ENCODE data around the gene AKR1C4. TPM values are rescaled to one million over a fixed set of nuclear protein-coding genes. Genes with fewer than 3 reads are reported as not detected.
"Not testable (repeated sequence)": the region's sequence is repeated elsewhere in the genome, so short reads cannot be mapped to it uniquely, and the experiment has no call there.

Gene AKR1C4
- total and polyA plus RNA-seq, 5 donors = not detected

DNA sequence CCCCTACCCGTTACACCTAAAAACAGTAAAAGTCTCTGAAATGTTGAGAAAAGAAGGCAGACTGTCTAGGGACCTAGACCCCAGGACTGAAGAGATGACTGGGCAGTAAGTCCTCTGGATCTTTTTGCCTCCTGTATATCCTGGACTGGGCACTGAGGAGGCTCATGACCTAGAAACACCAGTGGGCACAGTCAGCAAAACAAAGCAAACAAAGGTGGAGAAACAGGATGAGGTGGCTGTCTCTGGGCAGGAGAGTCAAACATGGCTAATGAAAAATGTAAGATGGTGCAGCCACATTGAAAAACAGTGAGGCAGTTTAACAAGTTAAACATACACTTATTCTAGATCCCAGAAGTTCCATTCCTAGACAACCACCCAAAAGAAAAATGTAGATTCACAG, 45.9 kb downstream of the AKR1C4 start:
- no peaks in the 10 kb centered on the region for H3K9me3 ChIP-seq (ENCODE audit: control insufficient read depth, low read length)
- 76% methylated on average over 1 of the region's 1 CpG for WGBS
- H3K4me3 ChIP-seq (ENCODE audit: low read length) = no peak overlapping the region
- ATAC-seq (no peak), DNase-seq (no peak)
- intact Hi-C loops (cut with DNase I) = no loop called here
- no peaks in the 10 kb centered on the region for H3K4me1 ChIP-seq (ENCODE audit: control insufficient read depth, insufficient read depth, low read length)
- H3K27ac ChIP-seq (ENCODE audit: low read length) = no peak overlapping the region
- H3K27me3 ChIP-seq (ENCODE audit: control insufficient read depth, insufficient read depth) = no peaks in the 10 kb centered on the region

GRCh38 chr10:5243521-5243987, 46.9 kb downstream of the AKR1C4 start:
- ATAC-seq = no peak
- H3K27me3 ChIP-seq (ENCODE audit: control insufficient read depth, insufficient read depth) = no peaks in the 10 kb centered on the region
- H3K27ac ChIP-seq (ENCODE audit: low read length) = no peak overlapping the region
- H3K4me1 ChIP-seq (ENCODE audit: control insufficient read depth, insufficient read depth, low read length) = no peaks in the 10 kb centered on the region
- H3K9me3 ChIP-seq (ENCODE audit: control insufficient read depth, low read length) = no peaks in the 10 kb centered on the region
- intact Hi-C loops (cut with DNase I) = no loop called here
- no peak overlapping the region for H3K4me3 ChIP-seq (ENCODE audit: low read length)
- 97% methylated on average over 1 of the region's 1 CpG for WGBS
- no peak for DNase-seq

DNA sequence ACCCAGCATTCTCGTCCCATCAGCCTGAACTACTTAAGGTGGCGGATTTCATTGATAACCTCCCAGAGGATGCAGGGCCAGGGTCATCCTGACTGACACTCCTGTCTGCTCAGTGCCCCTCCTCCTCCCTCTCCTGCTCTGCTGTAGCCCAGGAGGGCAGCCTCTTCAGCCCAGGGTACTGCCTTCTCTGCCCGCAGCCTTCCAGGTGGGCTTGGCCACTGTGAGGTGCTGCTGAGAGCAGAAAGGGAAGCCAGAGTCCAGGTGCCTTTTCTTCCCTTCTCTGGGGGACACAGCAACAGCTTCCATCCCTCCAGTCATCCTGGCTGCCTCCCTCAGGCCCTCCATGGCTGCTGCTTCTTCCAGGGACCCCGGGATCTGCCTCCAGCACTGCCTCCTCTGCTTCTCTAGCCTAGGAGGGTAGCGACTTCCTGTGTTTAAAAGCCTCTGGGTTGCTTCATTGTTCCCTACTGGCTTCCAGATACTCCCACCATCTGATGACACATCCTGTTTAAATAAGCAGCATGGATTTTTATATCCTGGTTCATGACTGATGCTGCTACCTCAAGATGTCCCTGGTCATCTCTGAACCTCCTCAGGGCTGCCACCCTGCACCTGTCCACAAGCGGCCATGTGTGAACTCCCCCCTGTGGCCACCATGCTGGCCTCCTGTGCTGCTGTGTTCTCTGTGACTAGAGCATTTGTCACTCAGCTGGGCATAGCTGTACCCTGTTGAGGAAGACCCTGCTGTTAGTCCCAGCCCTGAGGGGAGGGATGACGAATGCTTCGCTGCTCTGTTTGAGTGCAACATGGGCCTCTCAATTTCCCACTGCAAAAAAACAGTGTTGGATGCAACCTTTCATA, 55.8 kb downstream of the AKR1C4 start:
- H3K27ac ChIP-seq (ENCODE audit: low read length) = no peak overlapping the region
- ATAC-seq (no peak), DNase-seq (no peak)
- no peaks in the 10 kb centered on the region for H3K4me1 ChIP-seq (ENCODE audit: control insufficient read depth, insufficient read depth, low read length)
- no peaks in the 10 kb centered on the region for H3K27me3 ChIP-seq (ENCODE audit: control insufficient read depth, insufficient read depth)
- intact Hi-C loops (cut with DNase I) = no loop called here
- no peaks in the 10 kb centered on the region for H3K9me3 ChIP-seq (ENCODE audit: control insufficient read depth, low read length)
- no peak overlapping the region for H3K4me3 ChIP-seq (ENCODE audit: low read length)
- 56% methylated on average over 8 of the region's 8 CpGs for WGBS

- H3K27me3 ChIP-seq (ENCODE audit: control insufficient read depth, insufficient read depth) = no peaks in the 10 kb centered on the region
- no peak for DNase-seq
- no peak overlapping the region for H3K27ac ChIP-seq (ENCODE audit: low read length)
- intact Hi-C loops (cut with DNase I) = no loop called here
- 88% methylated on average over 4 of the region's 4 CpGs for WGBS
- ATAC-seq = no peak
- H3K4me3 ChIP-seq (ENCODE audit: low read length) = no peak overlapping the region
- no peaks in the 10 kb centered on the region for H3K4me1 ChIP-seq (ENCODE audit: control insufficient read depth, insufficient read depth, low read length)
- H3K9me3 ChIP-seq (ENCODE audit: control insufficient read depth, low read length) = no peaks in the 10 kb centered on the region
Observed at GRCh38 chr10:5254488-5254887, 57.9 kb downstream of the AKR1C4 start.

DNA sequence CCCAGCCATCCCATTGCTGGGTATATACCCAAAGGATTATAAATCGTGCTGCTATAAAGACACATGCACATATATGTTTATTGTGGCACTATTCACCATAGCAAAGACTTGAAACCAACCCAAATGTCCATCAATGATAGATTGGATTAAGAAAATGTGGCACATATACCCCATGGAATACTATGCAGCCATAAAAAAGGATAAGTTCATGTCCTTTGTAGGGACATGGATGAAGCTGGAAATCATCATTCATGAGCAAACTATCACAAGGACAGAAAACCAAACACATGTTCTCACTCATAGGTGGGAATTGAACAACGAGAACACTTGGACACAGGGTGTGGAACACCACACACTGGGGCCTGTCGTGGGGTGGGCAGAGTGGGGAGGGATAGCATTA, 61.1 kb downstream of the AKR1C4 start:
- H3K27me3 ChIP-seq (ENCODE audit: control insufficient read depth, insufficient read depth); H3K9me3 ChIP-seq (ENCODE audit: control insufficient read depth, low read length); ATAC-seq; intact Hi-C loops (cut with DNase I); H3K4me3 ChIP-seq (ENCODE audit: low read length); H3K4me1 ChIP-seq (ENCODE audit: control insufficient read depth, insufficient read depth, low read length); H3K27ac ChIP-seq (ENCODE audit: low read length); DNase-seq: not testable (repeated sequence)
- WGBS = 91% methylated on average over 3 of the region's 3 CpGs

GRCh38 chr10:5259132-5259951, 62.7 kb downstream of the AKR1C4 start:
- Histone ChIP-seq H3K4me1 (ENCODE audit: control insufficient read depth, insufficient read depth, low read length) (no peaks in the 10 kb centered on the region), H3K4me3 (ENCODE audit: low read length) (no peak overlapping the region), H3K27me3 (ENCODE audit: control insufficient read depth, insufficient read depth) (no peaks in the 10 kb centered on the region), H3K9me3 (ENCODE audit: control insufficient read depth, low read length) (no peaks in the 10 kb centered on the region), H3K27ac (ENCODE audit: low read length) (no peak overlapping the region)
- DNase-seq = no peak
- 62% methylated on average over 6 of the region's 6 CpGs for WGBS
- intact Hi-C loops (cut with DNase I) = no loop called here
- ATAC-seq = no peak

GRCh38 chr10:5259952-5260578, 63.4 kb downstream of the AKR1C4 start:
- Histone ChIP-seq H3K4me1 (ENCODE audit: control insufficient read depth, insufficient read depth, low read length) (no peaks in the 10 kb centered on the region), H3K9me3 (ENCODE audit: control insufficient read depth, low read length) (no peaks in the 10 kb centered on the region), H3K27ac (ENCODE audit: low read length) (no peak overlapping the region), H3K4me3 (ENCODE audit: low read length) (no peak overlapping the region), H3K27me3 (ENCODE audit: control insufficient read depth, insufficient read depth) (no peaks in the 10 kb centered on the region)
- ATAC-seq (no peak), DNase-seq (no peak)
- 71% methylated on average over 5 of the region's 5 CpGs for WGBS
- intact Hi-C loops (cut with DNase I) = no loop called here

DNA sequence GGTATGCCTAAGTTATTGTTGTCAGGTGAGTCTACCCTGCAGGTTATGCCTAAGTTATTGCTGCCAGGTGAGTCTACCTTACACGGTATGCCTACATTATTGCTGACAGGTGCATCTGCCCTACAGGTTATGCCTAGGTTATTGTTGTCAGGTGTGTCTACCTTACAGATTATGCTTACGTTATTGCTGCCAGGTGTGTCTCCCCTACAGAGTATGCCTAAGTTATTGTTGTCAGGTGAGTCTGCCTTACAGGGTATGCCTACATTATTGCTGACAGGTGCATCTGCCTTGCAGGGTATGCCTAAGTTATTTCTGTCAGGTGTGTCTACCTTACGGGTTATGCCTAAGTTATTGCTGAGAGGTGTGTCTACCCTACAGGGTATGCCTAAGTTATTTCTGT, 64.2 kb downstream of the AKR1C4 start:
- no peak for DNase-seq
- no peak for ATAC-seq
- no peaks in the 10 kb centered on the region for H3K4me1 ChIP-seq (ENCODE audit: control insufficient read depth, insufficient read depth, low read length)
- no peak overlapping the region for H3K4me3 ChIP-seq (ENCODE audit: low read length)
- WGBS = 94% methylated on average over 3 of the region's 3 CpGs
- no peaks in the 10 kb centered on the region for H3K27me3 ChIP-seq (ENCODE audit: control insufficient read depth, insufficient read depth)
- intact Hi-C loops (cut with DNase I) = no loop called here
- H3K9me3 ChIP-seq (ENCODE audit: control insufficient read depth, low read length) = no peaks in the 10 kb centered on the region
- H3K27ac ChIP-seq (ENCODE audit: low read length) = no peak overlapping the region

- 77% methylated on average over 1 of the region's 1 CpG for WGBS
- no peaks in the 10 kb centered on the region for H3K27me3 ChIP-seq (ENCODE audit: control insufficient read depth, insufficient read depth)
- no peak for DNase-seq
- H3K4me1 ChIP-seq (ENCODE audit: control insufficient read depth, insufficient read depth, low read length) = no peaks in the 10 kb centered on the region
- H3K27ac ChIP-seq (ENCODE audit: low read length) = no peak overlapping the region
- no peak overlapping the region for H3K4me3 ChIP-seq (ENCODE audit: low read length)
- no peak for ATAC-seq
- intact Hi-C loops (cut with DNase I) = no loop called here
- H3K9me3 ChIP-seq (ENCODE audit: control insufficient read depth, low read length) = no peaks in the 10 kb centered on the region
Observed at GRCh38 chr10:5265139-5265538, 68.5 kb downstream of the AKR1C4 start.

GRCh38 chr10:5266351-5266750, 69.7 kb downstream of the AKR1C4 start:
- Histone ChIP-seq H3K27ac (ENCODE audit: low read length) (no peak overlapping the region), H3K9me3 (ENCODE audit: control insufficient read depth, low read length) (no peaks in the 10 kb centered on the region), H3K4me3 (ENCODE audit: low read length) (no peak overlapping the region), H3K4me1 (ENCODE audit: control insufficient read depth, insufficient read depth, low read length) (no peaks in the 10 kb centered on the region), H3K27me3 (ENCODE audit: control insufficient read depth, insufficient read depth) (no peaks in the 10 kb centered on the region)
- no peak for DNase-seq
- intact Hi-C loops (cut with DNase I) = no loop called here
- WGBS = 38% methylated on average over 1 of the region's 1 CpG
- ATAC-seq = no peak

- no peaks in the 10 kb centered on the region for H3K27me3 ChIP-seq (ENCODE audit: control insufficient read depth, insufficient read depth)
- WGBS = 98% methylated on average over 1 of the region's 1 CpG
- H3K27ac ChIP-seq (ENCODE audit: low read length) = no peak overlapping the region
- DNase-seq (no peak), ATAC-seq (no peak)
- H3K9me3 ChIP-seq (ENCODE audit: control insufficient read depth, low read length) = no peaks in the 10 kb centered on the region
- H3K4me3 ChIP-seq (ENCODE audit: low read length) = no peak overlapping the region
- no peaks in the 10 kb centered on the region for H3K4me1 ChIP-seq (ENCODE audit: control insufficient read depth, insufficient read depth, low read length)
- intact Hi-C loops (cut with DNase I) = no loop called here
Observed at GRCh38 chr10:5266804-5267203, 70.2 kb downstream of the AKR1C4 start.
